Activated CD4-positive, alpha-beta T cell treated with anti-CD3 and anti-CD28 coated beads, Interleukin-2, amount 10 ng/mL, durations not matched to agents 24 days and 14 days (primary cell): ENCODE results near the gene PER1. TPM values are rescaled to one million over a fixed set of nuclear protein-coding genes. Genes with fewer than 3 reads are reported as not detected.

Experiments used
- DNase-seq: peaks from one replicate; pipeline ENCODE4 v3.0.0; 2022
- H3K27ac Mint-ChIP-seq: one replicate; pipeline ENCODE4 v1.8.0; 2022; ENCODE audit warnings: mild to moderate bottlenecking, mixed read lengths
- H3K27me3 Mint-ChIP-seq: one replicate; pipeline ENCODE4 v1.8.0; 2022; ENCODE audit warnings: mixed read lengths
- H3K36me3 Mint-ChIP-seq: one replicate; pipeline ENCODE4 v1.8.0; 2022; ENCODE audit warnings: low read depth, mild to moderate bottlenecking, mixed read lengths
- H3K4me1 Mint-ChIP-seq: one replicate; pipeline ENCODE4 v1.8.0; 2021; ENCODE audit warnings: mixed read lengths
- H3K4me3 Mint-ChIP-seq: one replicate; pipeline ENCODE4 v1.8.0; 2022; ENCODE audit warnings: mild to moderate bottlenecking, moderate library complexity, mixed read lengths
- H3K9me3 Mint-ChIP-seq: one replicate; pipeline ENCODE4 v1.8.0; 2021; ENCODE audit warnings: mixed read lengths
- intact Hi-C: fragments of 100-400 bp; cut with micrococcal nuclease; formaldehyde crosslinking; loops from one replicate; pipeline ENCODE4 v1.15.1; 2023
- total RNA-seq: library from RNA; stranded (reverse); gene quantifications from 2 replicates; pipeline ENCODE4 v1.2.3, GENCODE V29; 2022

Gene PER1
- total RNA-seq, 1 donor from 2014 or later, result 41.7 TPM

DNA sequence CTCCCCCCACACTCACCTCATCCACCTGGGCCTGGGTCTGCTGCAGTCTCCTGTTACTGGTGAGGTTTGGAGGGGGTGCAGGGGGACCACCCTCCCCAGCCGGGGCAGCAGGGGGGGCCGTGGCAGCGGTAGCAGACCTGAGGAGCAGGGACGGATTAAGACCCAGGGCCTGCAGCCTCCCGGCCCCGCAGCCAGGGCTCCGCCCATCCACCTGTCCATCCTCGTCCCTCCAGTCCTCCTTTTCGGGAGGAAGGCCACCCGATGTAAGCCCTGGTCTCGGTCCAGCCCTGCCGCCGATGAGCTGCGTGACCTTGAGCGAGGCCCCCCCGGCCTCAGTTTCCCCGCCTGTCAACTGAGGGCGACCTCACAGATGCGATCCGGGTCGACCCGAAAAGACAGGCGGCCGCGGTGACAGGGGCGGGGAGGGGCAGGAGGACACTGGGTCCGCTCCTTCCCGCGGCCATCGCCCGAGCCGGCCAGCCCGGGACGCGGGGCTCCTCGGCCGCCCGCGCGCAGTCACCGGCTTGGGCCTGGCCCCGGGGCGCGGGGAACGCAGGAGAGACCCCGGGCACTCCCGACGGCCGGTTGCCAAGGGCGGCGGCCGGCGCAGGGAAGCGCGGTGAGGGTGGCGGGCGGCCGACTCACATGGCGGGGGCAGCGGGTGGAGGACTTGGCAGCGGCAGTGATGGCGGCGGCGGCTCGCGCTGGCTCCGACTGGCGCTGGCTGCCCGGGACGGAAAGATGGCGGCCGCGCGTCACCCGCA lies 10.2 kb upstream of the PER1 start, which contains the start of gene VAMP2:
TSS of gene VAMP2 (minus strand) at position 716 of the 764 bp plus-strand sequence. CDS start at position 647, 69 bp downstream.
- H3K4me3 Mint-ChIP-seq, result peak within 1 kb of the TSS; percentile 92
- DNase-seq, result peak; percentile 97
- H3K9me3 Mint-ChIP-seq, result no peaks in the 10 kb centered on the region
- intact Hi-C loops, result no loop called here
- no peaks in the 10 kb centered on the region for H3K27me3 Mint-ChIP-seq
- peaks cover 36% of the 10 kb centered on the region for H3K36me3 Mint-ChIP-seq
- H3K4me1 Mint-ChIP-seq, result peaks cover 57% of the 10 kb centered on the region
- peak within 1 kb of the TSS; percentile 99 for H3K27ac Mint-ChIP-seq

DNA sequence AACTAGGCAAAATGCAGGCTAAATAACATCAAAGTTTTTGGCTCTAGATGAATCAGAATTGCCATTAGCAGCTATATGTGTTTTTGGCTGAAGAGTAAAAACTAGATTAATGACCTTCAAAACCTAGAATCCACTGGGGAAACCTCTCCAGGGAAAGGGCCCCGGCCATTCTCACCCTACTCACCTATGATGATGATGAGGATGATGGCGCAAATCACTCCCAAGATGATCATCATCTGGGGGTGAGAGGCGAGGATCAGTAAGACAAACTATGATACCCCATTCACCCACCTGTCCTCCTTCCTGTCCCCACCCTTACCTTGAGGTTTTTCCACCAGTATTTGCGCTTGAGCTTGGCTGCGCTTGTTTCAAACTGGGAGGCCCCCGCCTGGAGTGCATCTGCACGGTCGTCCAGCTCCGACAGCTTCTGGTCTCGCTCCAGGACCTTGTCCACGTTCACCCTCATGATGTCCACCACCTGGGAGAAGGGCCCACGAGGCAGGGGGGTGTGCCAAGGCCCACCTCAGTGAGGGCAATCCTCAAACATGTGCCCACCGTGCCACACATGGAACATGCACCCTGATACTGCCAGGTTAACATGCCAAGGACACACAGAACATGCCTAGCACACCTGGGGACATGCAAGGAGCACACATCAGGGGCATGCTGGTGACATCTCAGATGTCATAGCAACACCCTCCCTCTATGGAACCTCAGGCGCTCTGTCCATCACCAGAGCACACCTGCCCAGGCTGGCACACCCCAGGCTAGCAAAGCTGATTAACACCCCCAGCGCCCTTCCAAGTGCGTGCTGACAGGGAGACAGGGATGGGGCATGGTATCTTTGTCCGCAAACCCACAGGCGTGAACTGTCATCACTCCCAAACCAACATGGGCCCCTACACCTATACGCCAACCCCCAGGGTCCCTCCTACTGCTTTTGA lies 9.4 kb upstream of the PER1 start:
- Mint-ChIP-seq H3K27ac (peak overlapping the region; percentile 82), H3K4me3 (peak overlapping the region; percentile 82), H3K4me1 (peaks cover 55% of the 10 kb centered on the region), H3K27me3 (no peaks in the 10 kb centered on the region), H3K9me3 (no peaks in the 10 kb centered on the region), H3K36me3 (peaks cover 36% of the 10 kb centered on the region)
- intact Hi-C loops, result no loop called here
- peak; percentile 66 for DNase-seq

DNA sequence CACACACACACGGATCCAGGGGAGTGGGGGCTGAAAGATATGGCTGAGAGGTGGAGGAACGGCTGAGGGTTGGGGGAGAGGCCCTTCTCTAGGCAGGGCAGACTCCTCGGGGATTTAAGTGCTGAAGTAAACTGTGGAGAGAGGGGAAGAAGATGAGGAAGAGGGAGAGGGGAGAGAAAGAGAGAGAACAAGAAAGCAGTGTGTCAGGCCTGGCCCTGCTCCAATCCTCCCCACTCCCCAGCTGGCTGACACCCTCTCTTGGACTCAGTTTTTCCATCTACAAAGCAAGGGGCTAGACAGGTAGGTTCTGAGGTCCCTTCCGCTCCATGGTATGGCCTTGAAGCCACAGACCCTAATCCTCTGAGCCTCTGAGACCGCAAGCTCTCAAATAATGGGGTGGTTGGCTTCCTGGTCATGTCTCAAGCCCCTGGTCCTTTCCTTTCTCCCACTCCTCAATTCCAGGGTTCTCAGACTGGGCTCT lies 8.6 kb upstream of the PER1 start:
- H3K27me3 Mint-ChIP-seq, result no peaks in the 10 kb centered on the region
- H3K9me3 Mint-ChIP-seq, result no peaks in the 10 kb centered on the region
- peaks cover 36% of the 10 kb centered on the region for H3K36me3 Mint-ChIP-seq
- intact Hi-C loops, result no loop called here
- H3K4me1 Mint-ChIP-seq, result peaks cover 53% of the 10 kb centered on the region
- DNase-seq, result peak; percentile 64
- peak overlapping the region; percentile 82 for H3K4me3 Mint-ChIP-seq
- peak overlapping the region; percentile 82 for H3K27ac Mint-ChIP-seq

DNA sequence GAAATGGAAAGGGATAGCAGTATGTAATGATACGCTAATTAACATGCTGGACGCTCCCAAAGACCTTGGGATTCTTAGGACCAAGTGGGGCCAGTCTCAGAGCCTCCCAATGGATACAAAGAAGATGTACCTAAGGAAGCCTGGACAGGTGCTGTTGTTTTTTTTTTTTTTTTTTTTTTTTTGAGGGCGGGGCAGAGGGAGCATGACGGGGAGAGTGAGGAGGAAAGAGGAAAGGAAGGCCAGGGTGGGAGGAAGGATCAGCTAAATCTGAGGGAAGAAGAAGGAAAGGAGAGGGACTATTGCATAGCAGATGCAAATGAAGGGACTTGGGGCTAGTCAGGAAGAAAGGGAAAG lies 8.0 kb upstream of the PER1 start:
- no peaks in the 10 kb centered on the region for H3K9me3 Mint-ChIP-seq
- intact Hi-C loops, result no loop called here
- peaks cover 57% of the 10 kb centered on the region for H3K4me1 Mint-ChIP-seq
- H3K36me3 Mint-ChIP-seq, result peaks cover 36% of the 10 kb centered on the region
- DNase-seq, result no peak
- H3K27me3 Mint-ChIP-seq, result no peaks in the 10 kb centered on the region
- peak overlapping the region; percentile 82 for H3K27ac Mint-ChIP-seq
- peak overlapping the region; percentile 82 for H3K4me3 Mint-ChIP-seq

DNA sequence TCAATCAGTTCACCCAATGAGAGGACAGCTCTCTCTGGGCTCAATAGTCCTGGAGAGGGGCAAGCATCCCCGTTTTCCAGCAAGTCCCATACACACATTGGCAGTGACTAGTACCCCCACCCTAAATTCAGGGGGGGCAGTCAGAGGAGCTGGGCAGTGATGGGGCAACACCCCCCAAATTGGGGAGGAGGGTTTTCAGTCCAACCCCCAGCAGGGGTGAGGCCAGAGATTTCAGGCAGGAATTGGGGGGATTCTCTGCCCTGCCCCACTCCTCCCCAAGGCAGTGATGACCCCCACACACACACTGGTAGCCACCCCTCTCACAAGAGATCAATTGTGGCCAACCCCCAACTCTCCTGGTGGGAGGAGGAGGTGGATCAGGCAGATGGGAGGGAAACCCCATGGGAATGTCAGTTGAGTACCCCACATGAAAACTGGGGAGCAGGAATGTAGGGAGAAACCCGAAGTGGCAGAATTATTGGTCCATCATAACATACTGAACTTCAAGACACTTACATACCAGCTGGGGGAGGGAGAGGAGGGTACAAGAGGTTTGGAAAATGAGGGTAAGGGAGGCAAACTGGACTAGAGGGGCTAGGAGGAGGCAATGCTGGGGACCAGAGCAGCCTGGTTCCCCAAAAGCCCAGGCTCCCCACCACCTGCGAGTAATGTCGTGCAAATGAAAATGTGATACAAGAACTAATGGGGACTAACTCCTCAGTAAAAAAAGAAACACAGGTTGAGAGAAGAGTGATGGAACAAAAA lies 7.4 kb upstream of the PER1 start:
- peaks cover 57% of the 10 kb centered on the region for H3K4me1 Mint-ChIP-seq
- no peaks in the 10 kb centered on the region for H3K9me3 Mint-ChIP-seq
- peaks cover 36% of the 10 kb centered on the region for H3K36me3 Mint-ChIP-seq

DNA sequence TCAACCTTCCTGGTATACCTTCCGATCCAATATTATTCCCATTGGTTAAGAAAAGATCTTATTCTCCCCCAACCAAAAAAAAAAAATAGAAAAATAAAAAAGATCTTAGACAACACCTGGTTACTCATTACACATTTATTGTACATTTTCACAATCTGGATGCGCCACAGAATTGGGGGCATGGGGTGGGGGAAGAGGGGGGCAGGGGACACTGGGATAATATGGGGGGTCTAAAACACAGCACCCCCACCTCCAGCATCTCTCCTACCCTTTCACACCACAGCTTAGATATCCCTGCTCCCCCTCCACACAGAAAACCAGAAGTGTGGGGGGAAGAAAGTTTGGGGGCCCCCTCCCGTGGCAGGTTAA lies 6.8 kb upstream of the PER1 start:
- no peak for DNase-seq
- H3K4me3 Mint-ChIP-seq, result peak overlapping the region; percentile 73
- no peaks in the 10 kb centered on the region for H3K9me3 Mint-ChIP-seq
- H3K27ac Mint-ChIP-seq, result peak overlapping the region; percentile 88
- H3K36me3 Mint-ChIP-seq, result peaks cover 37% of the 10 kb centered on the region
- H3K4me1 Mint-ChIP-seq, result peaks cover 57% of the 10 kb centered on the region
- intact Hi-C loops, result loop anchor here (10.0 kb wide), 2 partner anchors 474 to 924 kb away; partner anchors contain the start of genes DVL2, PHF23, TP53 and WRAP53
- H3K27me3 Mint-ChIP-seq, result no peaks in the 10 kb centered on the region

More for the DNA sequence above, 7.4 kb upstream of the PER1 start:
- Mint-ChIP-seq H3K4me3 (peak overlapping the region; percentile 82), H3K27me3 (no peaks in the 10 kb centered on the region), H3K27ac (peak overlapping the region; percentile 82)
- intact Hi-C loops, result loop anchor here (10.0 kb wide), 2 partner anchors 475 to 925 kb away; partner anchors contain the start of genes DVL2, PHF23, TP53 and WRAP53
- DNase-seq, result peak; percentile 62

DNA sequence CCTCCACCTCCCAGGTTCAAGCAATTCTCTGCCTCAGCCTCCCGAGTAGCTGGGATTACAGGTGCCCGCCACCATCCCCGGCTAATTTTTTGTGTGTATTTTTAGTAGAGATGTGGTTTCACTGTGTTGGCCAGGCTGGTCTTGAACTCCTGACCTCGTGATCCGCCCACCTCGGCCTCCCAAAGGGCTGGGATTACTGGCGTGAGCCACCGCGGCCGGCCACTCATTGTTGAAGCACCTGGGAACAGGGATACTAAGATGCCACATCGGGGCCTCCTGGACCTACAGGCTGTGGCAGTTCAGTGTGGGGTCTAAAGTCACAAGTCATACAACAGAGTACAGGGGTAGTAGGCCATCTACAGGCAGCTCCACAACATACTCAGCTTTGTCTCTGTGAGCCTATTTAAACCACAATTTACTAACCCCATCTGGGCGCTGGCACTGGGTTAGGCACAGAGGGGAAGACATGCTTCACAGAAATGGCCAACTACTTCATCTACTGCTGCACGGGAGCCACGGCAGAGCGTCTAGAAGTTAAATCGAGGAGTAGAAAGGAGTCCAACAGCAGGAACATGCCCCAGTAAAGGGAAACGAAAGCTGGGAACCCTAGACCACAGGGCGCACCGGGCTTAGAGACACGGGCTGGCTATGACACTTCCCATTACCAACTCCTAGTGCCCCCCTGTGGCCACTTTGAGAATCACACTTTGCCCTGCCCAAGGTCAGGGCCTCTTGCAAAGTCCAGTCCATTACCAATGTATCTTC lies 6.2 kb upstream of the PER1 start:
- Mint-ChIP-seq H3K36me3 (peaks cover 40% of the 10 kb centered on the region), H3K9me3 (no peaks in the 10 kb centered on the region), H3K27ac (peak overlapping the region; percentile 88), H3K4me1 (peaks cover 55% of the 10 kb centered on the region), H3K27me3 (no peaks in the 10 kb centered on the region), H3K4me3 (peak overlapping the region; percentile 73)
- DNase-seq, result peak; percentile 97
- intact Hi-C loops, result loop anchor here (10.0 kb wide), 2 partner anchors 474 to 924 kb away; partner anchors contain the start of genes DVL2, PHF23, TP53 and WRAP53

DNA sequence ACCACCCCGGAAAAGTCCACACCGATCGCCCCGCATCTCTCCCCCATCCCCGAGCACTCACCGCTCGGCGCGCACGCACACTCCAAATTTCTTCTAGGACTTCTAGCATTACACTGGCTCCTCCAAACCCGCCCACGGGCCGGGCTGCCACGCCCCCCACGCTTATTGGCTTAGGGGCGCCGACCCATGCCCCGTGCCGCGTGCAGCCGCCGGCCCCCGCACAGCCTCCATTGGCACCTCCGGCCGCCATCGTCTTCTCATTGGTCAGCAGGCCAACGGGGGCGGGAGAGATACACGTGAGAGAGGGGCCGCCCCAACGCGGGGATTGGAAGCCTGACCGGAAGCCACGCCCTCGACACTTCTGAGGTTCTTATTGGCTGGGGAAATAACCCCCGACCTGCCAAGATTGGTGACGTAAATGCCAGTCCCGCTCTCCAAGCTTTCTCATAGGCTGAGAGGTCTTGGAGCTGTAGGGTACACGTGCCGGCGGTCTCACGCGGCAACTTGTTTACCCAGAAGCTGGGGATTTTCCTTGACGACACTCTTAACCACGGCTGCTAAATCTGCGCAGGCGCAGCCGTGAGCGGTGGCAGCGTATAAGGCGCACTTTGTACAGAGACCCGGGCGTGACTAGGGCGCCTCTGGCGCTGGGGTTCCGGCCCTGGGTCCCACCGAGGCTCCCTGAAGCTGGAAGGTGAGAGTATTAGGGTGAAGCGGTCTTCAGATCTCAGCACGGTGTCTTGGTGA lies 4.2 kb upstream of the PER1 start:
- H3K36me3 Mint-ChIP-seq, result peaks cover 33% of the 10 kb centered on the region
- H3K9me3 Mint-ChIP-seq, result no peaks in the 10 kb centered on the region
- H3K4me1 Mint-ChIP-seq, result peaks cover 62% of the 10 kb centered on the region
- intact Hi-C loops, result loop anchor here (1.0 to 10.0 kb wide), 6 partner anchors 17 to 922 kb away; partner anchors contain the start of genes DVL2, PHF23, TP53 and WRAP53
- H3K27me3 Mint-ChIP-seq, result no peaks in the 10 kb centered on the region
- no peak overlapping the region for H3K27ac Mint-ChIP-seq
- no peak overlapping the region for H3K4me3 Mint-ChIP-seq
- DNase-seq, result peak; percentile 100

DNA sequence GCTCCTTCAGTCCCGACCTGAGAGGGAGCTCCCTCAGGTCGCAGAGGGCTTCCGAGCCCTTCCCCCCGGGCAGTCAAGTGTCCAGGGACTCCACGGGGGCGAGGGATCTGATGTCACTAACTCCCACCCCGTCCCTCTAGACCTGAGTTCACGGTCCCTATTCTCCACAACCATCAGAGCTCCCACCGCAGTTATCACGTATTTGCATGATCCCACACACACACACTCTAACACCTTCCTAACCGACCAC lies 3.7 kb upstream of the PER1 start:
- peaks cover 58% of the 10 kb centered on the region for H3K4me1 Mint-ChIP-seq
- H3K27ac Mint-ChIP-seq, result no peak overlapping the region
- intact Hi-C loops, result loop anchor here (1.0 to 10.0 kb wide), 6 partner anchors 17 to 921 kb away; partner anchors contain the start of genes DVL2, PHF23, TP53 and WRAP53
- H3K36me3 Mint-ChIP-seq, result peaks cover 28% of the 10 kb centered on the region
- H3K4me3 Mint-ChIP-seq, result no peak overlapping the region
- no peak for DNase-seq
- H3K27me3 Mint-ChIP-seq, result no peaks in the 10 kb centered on the region
- no peaks in the 10 kb centered on the region for H3K9me3 Mint-ChIP-seq

DNA sequence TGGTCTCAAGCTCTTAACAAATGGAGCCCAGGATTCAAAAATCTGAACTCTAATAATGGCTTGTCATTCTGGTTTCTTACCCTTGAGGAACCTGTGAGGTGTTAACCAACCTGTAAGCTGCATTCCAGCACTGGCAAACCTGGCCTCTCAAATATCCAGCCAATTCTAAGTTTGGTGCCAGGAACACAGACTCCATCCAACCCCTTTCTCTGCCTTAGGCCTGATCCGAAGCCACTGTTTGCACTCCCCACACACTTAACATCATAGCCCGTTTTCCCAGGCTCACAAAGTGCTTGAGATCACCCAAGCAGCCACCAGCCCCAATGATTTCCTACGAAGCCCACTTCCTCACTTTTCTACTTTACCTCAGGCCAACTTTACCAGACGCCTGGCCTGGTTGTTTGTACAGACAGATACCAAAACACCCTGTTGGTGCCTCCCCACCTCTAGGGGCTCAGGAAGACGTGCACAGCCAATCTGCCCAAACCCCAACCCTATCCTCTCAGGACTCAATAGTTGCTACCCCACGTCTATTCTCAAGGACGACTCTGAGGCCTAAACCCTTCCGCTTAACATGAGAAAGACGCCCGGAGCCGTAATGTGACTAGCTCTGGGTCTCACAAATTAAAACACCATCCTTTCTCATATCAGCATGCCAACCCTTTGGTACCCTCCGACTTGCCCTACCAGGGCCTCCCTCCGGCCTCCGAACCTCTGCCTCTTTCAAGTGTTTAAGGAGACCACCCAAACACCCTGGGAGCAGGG lies 3.2 kb upstream of the PER1 start:
- intact Hi-C loops, result loop anchor here (10.0 kb wide), 2 partner anchors 471 to 921 kb away; partner anchors contain the start of genes DVL2, PHF23, TP53 and WRAP53
- DNase-seq, result peak; percentile 78
- Mint-ChIP-seq H3K9me3 (no peaks in the 10 kb centered on the region), H3K27me3 (no peaks in the 10 kb centered on the region), H3K27ac (no peak overlapping the region), H3K4me3 (no peak overlapping the region), H3K36me3 (peaks cover 23% of the 10 kb centered on the region), H3K4me1 (peaks cover 56% of the 10 kb centered on the region)

DNA sequence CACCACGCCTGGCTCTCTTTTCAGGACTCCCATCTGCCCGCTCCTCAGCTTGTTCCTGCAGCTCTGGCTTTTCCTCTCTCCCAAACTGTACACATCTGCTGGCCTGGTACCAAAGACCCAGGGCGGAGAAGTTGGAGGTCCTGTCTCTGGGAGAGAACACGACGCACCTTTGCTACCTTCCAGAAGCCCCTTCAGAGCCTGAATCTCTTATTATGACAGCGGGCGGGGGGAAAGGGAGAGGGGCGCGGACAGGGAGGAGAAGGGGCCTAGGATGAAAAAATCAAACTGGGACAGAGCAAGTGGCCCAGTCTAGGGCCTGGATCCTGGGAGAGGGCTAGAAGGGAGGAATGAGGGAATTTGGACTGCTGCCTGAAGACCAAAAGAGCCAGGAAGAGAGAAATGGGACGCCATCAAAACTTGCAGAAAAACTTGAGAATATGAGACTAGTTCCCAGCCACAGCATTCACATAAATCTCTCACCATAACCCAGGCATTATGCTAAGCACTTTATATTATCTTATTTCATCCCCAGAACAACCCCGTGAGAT lies 2.5 kb upstream of the PER1 start:
- no peak overlapping the region for H3K4me3 Mint-ChIP-seq
- H3K4me1 Mint-ChIP-seq, result peaks cover 53% of the 10 kb centered on the region

More for the DNA sequence above, 2.5 kb upstream of the PER1 start:
- Mint-ChIP-seq H3K36me3 (peaks cover 18% of the 10 kb centered on the region), H3K27ac (no peak overlapping the region), H3K27me3 (no peaks in the 10 kb centered on the region), H3K9me3 (no peaks in the 10 kb centered on the region)
- no peak for DNase-seq
- intact Hi-C loops, result loop anchor here (10.0 kb wide), 2 partner anchors 470 to 920 kb away; partner anchors contain the start of genes DVL2, PHF23, TP53 and WRAP53
